Measurements from ENCODE around the gene CFAP61.

Gene CFAP61

DNA sequence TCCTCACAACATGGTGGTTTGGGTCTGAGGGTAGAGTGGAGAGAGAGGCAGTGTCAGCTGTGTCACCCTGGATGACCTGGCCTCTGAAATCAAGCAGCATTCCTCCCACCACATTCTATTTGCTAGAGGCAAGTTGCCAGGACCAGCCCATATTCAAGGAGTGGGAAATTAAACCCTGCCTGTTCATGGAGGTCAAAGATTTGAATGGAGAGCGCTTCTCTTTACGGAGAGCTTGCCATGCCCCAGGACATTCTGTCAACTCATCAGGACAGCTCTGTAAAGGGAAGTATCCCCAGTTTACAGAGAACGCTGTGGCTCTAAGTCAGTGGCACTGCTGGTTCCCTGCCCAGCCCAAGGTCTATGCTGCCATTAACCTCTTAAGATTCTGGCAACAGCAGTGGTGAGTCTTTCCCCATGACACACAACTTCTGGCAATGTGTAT, 225.6 kb downstream of the CFAP61 start:
- no peak for DNase-seq (ENCODE audit: low read depth)

DNA sequence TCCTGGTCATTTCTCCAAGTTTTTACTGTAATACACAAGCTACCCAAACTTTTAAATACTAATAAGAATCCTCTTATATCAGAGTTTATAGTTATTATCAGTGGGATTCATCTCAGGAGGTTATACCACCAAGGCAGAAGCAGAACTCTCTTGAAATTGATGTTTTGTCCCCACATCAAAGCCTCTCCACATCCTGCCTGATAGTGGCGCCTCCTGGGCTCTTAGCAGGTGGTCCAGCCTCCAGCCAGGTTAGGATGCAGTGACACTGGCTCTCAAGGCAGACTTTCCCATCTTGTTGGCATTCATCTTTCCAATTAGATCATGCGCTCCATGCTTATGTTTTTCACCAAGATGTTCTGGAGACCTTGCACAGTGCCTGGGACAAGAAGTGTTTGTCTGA, 233.7 kb downstream of the CFAP61 start:
- no peak for DNase-seq (ENCODE audit: low read depth)

GRCh38 chr20:20289331-20289730, 237.0 kb downstream of the CFAP61 start:
- DNase-seq (ENCODE audit: low read depth) = no peak

GRCh38 chr20:20292472-20292871, 240.1 kb downstream of the CFAP61 start:
- DNase-seq (ENCODE audit: low read depth) = no peak

DNA sequence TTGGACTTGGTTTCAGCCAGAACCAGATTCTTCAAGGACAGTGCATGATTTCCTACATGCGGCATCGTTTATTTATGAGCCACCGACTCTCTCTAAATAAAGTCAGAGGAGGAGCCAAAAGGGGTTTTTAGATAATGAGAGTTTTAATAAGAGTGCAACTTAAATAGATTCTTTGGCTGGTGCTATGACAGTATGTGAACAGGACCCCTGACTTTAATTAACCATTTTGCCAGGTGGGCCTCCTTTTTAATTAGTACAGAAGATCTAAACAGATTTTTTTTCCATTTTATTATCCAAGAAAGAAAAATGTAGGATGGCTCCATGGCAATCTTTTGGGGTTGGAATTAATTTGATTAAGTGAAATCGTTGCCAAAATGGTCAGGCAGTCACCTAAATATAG, 240.8 kb downstream of the CFAP61 start:
- DNase-seq (ENCODE audit: low read depth) = no peak

DNA sequence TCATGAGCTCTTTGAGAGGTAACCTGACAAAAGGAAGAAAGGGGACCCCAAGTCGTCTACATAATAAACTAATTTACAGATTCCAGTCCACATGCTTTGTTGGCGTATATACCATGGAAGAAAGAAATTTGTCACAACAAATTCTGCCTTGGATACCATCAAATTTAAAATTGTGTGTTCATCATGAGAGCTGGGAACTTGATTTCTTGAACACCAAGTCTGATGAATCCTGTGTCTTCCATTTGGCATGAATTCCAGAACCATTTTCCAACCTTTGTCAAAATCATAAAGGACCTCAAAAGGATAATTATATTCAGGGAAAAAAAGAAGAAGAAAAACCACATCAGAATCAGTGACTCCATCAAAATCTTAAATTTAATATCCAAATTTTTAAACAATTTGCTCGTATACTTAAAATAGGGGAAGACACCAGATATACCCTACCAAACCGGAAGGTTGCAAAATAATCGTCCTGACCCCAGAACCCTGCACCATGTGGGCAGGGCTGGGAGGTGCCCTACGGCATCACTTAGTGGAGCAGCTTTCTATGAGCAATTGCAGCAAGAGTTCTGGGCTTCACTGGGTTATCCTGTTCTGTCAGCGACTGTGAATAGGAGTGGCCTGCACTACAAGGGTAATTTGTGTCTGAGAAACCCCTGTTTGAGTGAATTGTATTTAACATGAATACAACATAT, 241.5 kb downstream of the CFAP61 start:
- no peak for DNase-seq (ENCODE audit: low read depth)

DNA sequence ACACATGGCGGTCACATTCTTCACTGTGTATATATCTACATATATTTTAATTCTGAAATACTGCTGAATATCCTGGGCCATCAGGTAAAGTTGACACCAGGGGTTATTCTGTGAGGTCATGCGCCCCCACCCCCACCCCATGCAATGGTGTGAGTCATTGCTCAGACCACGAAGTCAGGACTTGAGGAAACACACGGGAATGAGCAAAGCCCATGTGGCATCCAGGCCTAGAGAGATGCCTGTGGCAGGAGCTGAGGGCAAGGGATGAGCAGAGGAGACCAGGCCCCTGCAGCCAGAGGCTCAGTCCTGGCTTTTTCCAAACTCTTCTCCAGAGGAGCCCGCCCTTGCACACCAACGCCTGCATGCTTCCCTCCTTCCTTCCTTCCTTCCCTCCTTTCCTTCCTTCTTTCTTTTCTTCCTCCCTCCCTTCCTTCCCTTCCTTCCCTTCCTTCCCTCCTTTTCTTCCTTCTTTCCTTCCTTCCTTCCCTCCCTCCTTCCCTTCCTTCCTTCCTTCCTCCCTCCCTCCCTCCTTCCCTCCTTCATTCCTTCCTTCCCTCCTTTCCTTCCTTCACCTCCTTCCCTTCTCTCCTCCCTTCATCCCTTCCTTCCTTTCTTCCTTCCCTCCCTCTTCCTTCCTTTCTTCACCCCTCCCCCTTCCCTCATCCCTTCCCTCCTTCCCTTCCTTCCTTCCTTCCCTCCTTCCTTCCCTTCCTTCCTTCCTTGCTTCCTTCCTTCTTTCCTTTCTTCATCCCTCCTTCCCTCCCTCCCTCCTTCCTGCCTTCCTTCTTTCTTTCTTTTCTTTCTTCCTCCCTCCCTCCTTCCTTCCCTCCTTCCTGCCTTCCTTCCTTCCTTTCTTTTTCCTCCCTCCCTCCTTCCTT, 243.5 kb downstream of the CFAP61 start:
- no peak for DNase-seq (ENCODE audit: low read depth)

DNA sequence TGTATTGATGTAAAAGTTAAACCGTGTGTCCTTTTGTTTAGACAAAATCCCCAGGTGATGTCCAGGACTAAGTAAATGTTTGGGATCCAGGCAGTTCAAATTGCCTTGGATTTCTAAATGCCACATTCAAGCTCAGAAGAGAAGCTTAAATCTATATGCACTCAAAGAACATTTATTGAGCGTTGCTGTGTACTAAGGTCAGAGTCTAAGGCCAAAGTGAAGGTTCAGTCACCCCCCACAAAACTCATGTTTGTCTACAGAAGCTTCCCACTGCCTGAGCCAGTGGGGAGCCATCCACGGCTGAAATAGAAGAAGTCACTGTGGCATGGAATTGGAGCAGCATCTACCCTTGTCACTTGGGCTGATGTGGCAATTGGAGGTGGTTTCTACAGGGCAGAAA, 244.8 kb downstream of the CFAP61 start:
- DNase-seq (ENCODE audit: low read depth) = no peak

GRCh38 chr20:20297752-20298151, 245.4 kb downstream of the CFAP61 start:
- DNase-seq (ENCODE audit: low read depth) = no peak

DNA sequence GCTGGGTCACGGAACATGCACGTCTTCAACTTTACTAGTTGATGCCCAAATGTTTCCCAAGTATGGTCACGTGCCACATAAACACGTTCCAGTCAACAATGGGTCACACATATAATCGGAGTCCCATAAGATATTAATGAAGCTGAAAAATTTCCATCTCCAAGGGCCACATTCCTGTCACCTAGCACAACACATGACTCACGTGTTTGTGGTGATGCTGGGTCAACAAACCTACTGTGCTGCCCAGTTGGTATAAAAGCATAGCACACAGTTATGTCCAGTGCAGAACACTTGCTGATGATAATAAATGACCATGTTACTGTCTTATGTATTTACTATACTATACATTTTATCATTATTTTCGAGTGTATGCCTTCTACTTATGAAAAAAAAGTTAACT, 247.6 kb downstream of the CFAP61 start:
- DNase-seq (ENCODE audit: low read depth) = no peak

DNA sequence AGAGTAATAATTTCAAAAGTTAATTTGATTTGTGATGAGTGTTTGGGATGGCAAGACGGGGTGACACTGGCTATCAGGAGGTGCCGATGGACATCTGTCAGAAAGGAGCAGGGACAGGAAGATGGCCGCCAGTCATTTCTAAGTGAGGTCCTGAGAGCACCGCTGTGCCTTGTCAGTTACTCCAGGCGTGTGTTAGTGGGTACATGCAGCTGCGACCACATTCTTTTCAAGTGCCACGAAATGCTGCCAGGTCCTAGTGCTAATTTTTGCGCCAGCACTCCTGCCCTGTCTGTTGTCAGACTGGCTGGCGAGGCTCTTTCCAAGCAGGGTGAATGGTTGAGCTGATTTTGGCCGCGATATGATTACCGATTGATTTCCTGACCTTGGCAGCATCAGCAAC, 251.0 kb downstream of the CFAP61 start:
- DNase-seq (ENCODE audit: low read depth) = no peak

- no peak for DNase-seq (ENCODE audit: low read depth)
Observed at GRCh38 chr20:20303742-20304141, 251.4 kb downstream of the CFAP61 start.

- DNase-seq (ENCODE audit: low read depth) = no peak
Observed at GRCh38 chr20:20304942-20305341, 252.6 kb downstream of the CFAP61 start.

GRCh38 chr20:20312562-20312961, 260.2 kb downstream of the CFAP61 start:
- DNase-seq (ENCODE audit: low read depth) = no peak

DNA sequence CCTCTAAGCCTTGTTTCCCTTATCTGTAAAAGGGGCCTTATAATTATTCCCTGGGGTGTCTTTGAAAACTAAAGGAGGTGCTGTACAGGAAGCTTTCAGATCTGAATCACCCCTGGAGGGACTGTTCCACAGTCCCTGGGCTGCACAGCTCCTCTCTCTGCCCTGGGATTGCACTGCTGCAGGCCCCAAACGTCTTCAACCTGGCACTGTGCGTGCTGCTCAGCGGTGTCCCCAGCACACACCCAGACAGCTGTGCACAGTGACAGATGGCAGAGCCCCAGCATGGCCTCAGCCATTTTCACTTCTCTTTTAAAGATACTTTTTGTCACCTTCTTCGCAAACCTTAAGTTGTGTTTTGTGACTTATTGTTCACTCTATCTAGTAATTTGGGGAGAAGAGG, 264.9 kb downstream of the CFAP61 start:
- no peak for DNase-seq (ENCODE audit: low read depth)

GRCh38 chr20:20317621-20318364, 265.5 kb downstream of the CFAP61 start:
- no peak for DNase-seq (ENCODE audit: low read depth)

- no peak for DNase-seq (ENCODE audit: low read depth)
Observed at GRCh38 chr20:20318365-20319161, 266.2 kb downstream of the CFAP61 start.

DNA sequence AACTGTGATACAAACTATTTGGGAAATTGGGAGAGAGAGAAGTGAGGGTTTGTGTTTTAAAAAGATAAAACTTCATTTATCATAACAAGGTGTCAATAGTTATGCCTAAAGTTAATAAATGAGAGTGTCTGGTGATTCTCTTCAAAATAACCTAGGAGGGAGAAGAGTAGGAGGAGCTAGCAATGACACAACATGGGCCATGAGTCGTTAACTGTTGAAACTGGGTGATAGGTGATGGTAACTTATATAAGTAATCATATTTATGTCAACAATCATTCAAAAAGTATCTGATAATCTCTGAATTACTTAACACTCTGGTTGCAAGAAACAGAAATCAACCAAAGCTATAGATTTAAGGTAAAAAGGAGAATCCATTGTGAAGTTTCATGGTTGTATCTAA, 268.8 kb downstream of the CFAP61 start:
- no peak for DNase-seq (ENCODE audit: low read depth)

- DNase-seq (ENCODE audit: low read depth) = no peak
Observed at GRCh38 chr20:20321917-20322316, 269.6 kb downstream of the CFAP61 start.

DNA sequence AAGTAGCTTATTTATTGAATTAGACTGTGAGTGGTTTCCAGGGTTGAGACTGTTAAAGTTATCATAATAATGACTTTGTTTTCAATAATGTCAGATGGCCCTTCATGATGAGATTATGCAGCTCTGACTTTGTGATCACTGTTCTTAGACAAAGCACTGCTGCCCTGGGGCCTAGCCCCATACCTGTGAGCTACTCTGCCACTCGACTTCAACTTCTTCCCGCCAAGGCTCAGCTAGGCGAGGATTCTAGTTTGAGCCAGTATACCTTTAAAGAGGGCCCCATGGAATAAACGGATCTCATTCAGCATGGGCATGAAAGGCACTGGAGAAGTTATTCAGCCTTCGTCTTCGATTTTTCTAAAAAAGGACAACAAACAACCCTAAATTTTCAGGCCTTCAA, 270.6 kb downstream of the CFAP61 start:
- DNase-seq (ENCODE audit: low read depth) = no peak

DNA sequence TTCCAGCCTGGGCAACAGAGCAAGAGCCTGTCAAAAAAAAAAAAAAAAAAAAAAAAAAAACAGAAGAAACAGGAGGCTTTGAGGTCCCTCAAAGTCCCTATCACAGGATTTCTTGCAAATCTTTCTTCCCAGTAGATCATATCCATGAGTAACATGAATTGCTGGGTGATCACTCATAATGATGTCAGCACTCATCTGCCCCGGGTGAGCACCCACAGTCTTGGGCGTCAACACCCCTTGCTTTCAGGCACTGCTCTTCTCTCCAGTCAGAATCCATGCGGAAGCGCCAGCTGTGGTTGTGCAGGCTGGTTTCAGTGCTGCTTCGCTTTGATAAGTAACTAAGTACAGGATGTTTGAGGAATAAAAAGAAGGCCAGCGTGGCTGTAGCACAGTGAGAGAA, 275.4 kb downstream of the CFAP61 start:
- DNase-seq (ENCODE audit: low read depth) = no peak

GRCh38 chr20:20329564-20329963, 277.2 kb downstream of the CFAP61 start:
- no peak for DNase-seq (ENCODE audit: low read depth)
